Measurements from ENCODE around the gene ECE1. TPM values are rescaled to one million over a fixed set of nuclear protein-coding genes. Genes with fewer than 3 reads are reported as not detected.
"Not testable (repeated sequence)": the region's sequence is repeated elsewhere in the genome, so short reads cannot be mapped to it uniquely, and the experiment has no call there.

ECE1 gene
- total RNA-seq, 4 donors from 2014 or later = 45.6 to 175 (median 59.1) TPM

GRCh38 chr1:21206117-21206516 lies 84.1 kb downstream of the ECE1 start:
- TF ChIP-seq POLR2A (IDR thresholded peaks at IDR 0.05) (no peak), CTCF (IDR thresholded peaks at IDR 0.05) (no peak)
- Histone ChIP-seq H3K27ac (no peak overlapping the region), H3K9me3 (no peaks in the 10 kb centered on the region), H3K36me3 (no peaks in the 10 kb centered on the region), H3K27me3 (no peaks in the 10 kb centered on the region), H3K4me3 (no peak overlapping the region), H3K4me1 (no peaks in the 10 kb centered on the region)
- intact Hi-C loops (cut with DNase I; ENCODE audit: low total_unique reads) = no loop called here
- no peak for DNase-seq

GRCh38 chr1:21205416-21205815 lies 84.8 kb downstream of the ECE1 start:
- no peak overlapping the region for H3K4me3 ChIP-seq
- intact Hi-C loops (cut with DNase I; ENCODE audit: low total_unique reads) = no loop called here
- TF ChIP-seq CTCF (IDR thresholded peaks at IDR 0.05) = no peak
- no peaks in the 10 kb centered on the region for H3K36me3 ChIP-seq
- no peaks in the 10 kb centered on the region for H3K27me3 ChIP-seq
- H3K9me3 ChIP-seq = no peaks in the 10 kb centered on the region
- no peak overlapping the region for H3K27ac ChIP-seq
- DNase-seq = no peak
- H3K4me1 ChIP-seq = no peaks in the 10 kb centered on the region

- TF ChIP-seq CTCF (IDR thresholded peaks at IDR 0.05) = no peak
- TF ChIP-seq POLR2A (IDR thresholded peaks at IDR 0.05) = no peak
- Histone ChIP-seq H3K4me3 (no peak overlapping the region), H3K36me3 (no peaks in the 10 kb centered on the region), H3K9me3 (no peaks in the 10 kb centered on the region), H3K27me3 (no peaks in the 10 kb centered on the region), H3K27ac (no peak overlapping the region), H3K4me1 (no peaks in the 10 kb centered on the region)
- no peak for DNase-seq
- intact Hi-C loops (cut with DNase I; ENCODE audit: low total_unique reads) = no loop called here
These were observed 88.6 kb downstream of the ECE1 start for GRCh38 chr1:21201650-21202049.

- H3K9me3 ChIP-seq; intact Hi-C loops (cut with DNase I; ENCODE audit: low total_unique reads); H3K36me3 ChIP-seq; DNase-seq; H3K27me3 ChIP-seq; H3K4me1 ChIP-seq; H3K4me3 ChIP-seq; H3K27ac ChIP-seq: not testable (repeated sequence)
These were observed 89.0 kb downstream of the ECE1 start for GRCh38 chr1:21201238-21201637.

- H3K27ac ChIP-seq = no peak overlapping the region
- H3K4me1 ChIP-seq = no peaks in the 10 kb centered on the region
- H3K36me3 ChIP-seq = no peaks in the 10 kb centered on the region
- H3K27me3 ChIP-seq = no peaks in the 10 kb centered on the region
- intact Hi-C loops (cut with DNase I; ENCODE audit: low total_unique reads) = no loop called here
- no peak for DNase-seq
- H3K9me3 ChIP-seq = no peaks in the 10 kb centered on the region
- no peak overlapping the region for H3K4me3 ChIP-seq
- TF ChIP-seq CTCF (IDR thresholded peaks at IDR 0.05) (no peak), POLR2A (IDR thresholded peaks at IDR 0.05) (no peak)
These were observed 89.5 kb downstream of the ECE1 start for GRCh38 chr1:21200767-21201166.

- Histone ChIP-seq H3K9me3 (no peaks in the 10 kb centered on the region), H3K4me3 (no peak overlapping the region), H3K27me3 (no peaks in the 10 kb centered on the region), H3K27ac (no peak overlapping the region), H3K4me1 (no peaks in the 10 kb centered on the region), H3K36me3 (no peaks in the 10 kb centered on the region)
- intact Hi-C loops (cut with DNase I; ENCODE audit: low total_unique reads) = loop anchor here (5.0 kb wide), 1 partner anchor 502 kb away; no protein-coding TSS in a partner anchor
- no peak for TF ChIP-seq POLR2A (IDR thresholded peaks at IDR 0.05)
- DNase-seq = no peak
These were observed 91.3 kb downstream of the ECE1 start for GRCh38 chr1:21198929-21199328.

Measured in uterus (tissue), 4 donors.